D721Med (cell line): ENCODE results near the gene KRT76.
"Not testable (repeated sequence)": the region's sequence is repeated elsewhere in the genome, so short reads cannot be mapped to it uniquely, and the experiment has no call there.

ENCODE experiments used
- DNase-seq: peaks from one replicate; pipeline ENCODE4 v3.0.0; 2011; ENCODE audit warnings: low spot score; ENCODE audit not compliant: insufficient read length
- FAIRE-seq: peaks from 2 replicates; lab custom pipeline; 2011; peaks lifted over from hg19 to GRCh38; lab: Jason Lieb, UNC
- TF ChIP-seq, protein P1 (sequence below): IDR thresholded peaks from 2 replicates; pipeline ENCODE4 v1.5.1; 2012; ENCODE audit warnings: mild to moderate bottlenecking, control low read depth; ENCODE audit not compliant: insufficient read depth; ENCODE audit errors: missing control alignments

KRT76 gene

DNA sequence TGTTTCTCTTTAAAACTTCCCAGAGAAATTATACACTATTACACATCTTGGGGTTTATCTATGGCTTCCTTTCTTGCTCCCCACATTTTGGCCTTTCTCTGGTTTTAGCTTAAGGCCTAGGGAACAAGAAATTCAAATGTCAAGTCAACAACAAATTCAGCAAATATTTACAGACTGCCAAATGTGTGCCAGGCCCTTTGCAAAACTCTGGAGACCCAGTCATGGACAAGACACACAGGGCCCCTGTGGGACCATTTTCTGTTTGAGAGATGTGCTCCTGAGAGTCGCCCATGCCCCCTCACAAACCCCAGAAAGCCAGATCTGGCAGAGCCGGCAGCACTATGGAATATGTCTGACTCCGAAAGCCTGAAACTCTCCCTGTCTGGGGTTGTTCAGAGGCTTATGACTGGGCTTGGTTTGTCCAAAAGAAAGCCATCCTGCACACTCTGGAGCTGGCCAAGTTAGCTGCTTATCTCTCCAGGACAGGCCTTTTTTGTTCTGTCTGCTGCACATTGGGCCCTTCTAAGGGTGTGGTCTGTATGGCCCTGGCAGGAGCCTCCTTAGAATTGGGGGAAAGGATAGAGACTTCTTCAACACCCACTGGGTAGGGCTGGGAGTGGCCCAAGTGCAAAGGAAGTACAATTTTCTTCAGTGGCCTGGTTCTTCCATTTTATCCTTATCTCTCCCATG lies 19.8 kb upstream of the KRT76 start:
- TF ChIP-seq, protein P1, sequence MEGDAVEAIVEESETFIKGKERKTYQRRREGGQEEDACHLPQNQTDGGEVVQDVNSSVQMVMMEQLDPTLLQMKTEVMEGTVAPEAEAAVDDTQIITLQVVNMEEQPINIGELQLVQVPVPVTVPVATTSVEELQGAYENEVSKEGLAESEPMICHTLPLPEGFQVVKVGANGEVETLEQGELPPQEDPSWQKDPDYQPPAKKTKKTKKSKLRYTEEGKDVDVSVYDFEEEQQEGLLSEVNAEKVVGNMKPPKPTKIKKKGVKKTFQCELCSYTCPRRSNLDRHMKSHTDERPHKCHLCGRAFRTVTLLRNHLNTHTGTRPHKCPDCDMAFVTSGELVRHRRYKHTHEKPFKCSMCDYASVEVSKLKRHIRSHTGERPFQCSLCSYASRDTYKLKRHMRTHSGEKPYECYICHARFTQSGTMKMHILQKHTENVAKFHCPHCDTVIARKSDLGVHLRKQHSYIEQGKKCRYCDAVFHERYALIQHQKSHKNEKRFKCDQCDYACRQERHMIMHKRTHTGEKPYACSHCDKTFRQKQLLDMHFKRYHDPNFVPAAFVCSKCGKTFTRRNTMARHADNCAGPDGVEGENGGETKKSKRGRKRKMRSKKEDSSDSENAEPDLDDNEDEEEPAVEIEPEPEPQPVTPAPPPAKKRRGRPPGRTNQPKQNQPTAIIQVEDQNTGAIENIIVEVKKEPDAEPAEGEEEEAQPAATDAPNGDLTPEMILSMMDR: no peak
- FAIRE-seq (no peak), DNase-seq (no peak)

DNA sequence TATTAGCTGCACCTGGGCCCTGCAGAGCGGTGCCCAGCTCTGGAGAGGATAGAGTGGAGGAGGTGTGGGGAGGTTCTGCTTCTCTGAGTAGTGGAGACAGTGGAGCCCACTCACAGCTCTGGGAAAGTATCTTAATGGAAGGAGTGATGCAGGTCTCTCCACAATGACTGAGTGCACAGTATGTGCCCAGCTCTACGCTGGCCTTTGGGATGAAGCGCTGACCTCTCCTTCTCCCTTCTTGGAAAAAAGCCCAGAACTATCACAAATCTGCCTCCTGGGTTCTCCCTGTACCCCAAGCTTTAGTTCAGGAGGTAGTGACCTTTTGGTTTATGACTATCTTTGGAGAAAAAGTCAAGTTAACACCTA lies 19.3 kb upstream of the KRT76 start:
- DNase-seq: no peak
- TF ChIP-seq, protein P1: no peak
- FAIRE-seq: no peak

DNA sequence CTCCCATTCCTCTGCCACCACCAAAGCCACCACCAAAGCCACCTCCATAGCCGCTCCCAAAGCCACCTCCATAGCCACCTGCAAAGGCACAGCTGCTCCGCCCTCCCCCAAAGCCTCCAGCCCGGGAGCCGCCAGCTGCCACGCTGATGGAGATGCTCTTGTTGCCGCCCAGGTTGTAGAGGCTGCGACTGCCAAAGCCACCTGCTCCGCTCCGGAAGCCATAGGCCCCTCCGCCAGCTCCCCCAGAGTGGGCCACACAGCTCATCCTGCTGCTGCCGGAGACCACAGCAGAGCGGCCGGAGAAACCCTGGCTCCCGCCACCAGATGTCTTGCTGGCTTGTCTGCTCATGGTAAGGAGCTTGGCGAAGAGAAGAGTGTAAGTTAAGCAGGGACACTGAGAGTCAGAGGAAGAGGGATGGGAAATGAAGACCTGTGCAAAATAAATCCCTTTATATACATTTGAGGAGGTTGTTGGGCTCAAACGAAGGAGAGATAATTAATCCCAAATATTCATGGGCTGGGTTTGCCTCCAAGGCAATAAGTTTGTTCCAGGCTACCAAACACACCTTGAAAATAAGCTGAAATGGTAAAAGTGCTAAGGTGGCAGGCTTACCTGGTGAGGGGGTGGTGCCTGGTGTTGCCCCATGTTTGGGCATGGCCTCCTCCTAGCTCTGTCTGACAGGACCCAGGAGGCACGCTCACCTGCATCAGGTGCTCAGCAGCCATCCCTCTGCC lies 18.7 kb upstream of the KRT76 start, which contains the start of gene KRT3:
TSS of gene KRT3 (minus strand) at position 424 of the 735 bp plus-strand sequence. CDS start at position 349, 75 bp downstream.
- FAIRE-seq (no peak), DNase-seq (no peak)
- TF ChIP-seq, protein P1: no peak

DNA sequence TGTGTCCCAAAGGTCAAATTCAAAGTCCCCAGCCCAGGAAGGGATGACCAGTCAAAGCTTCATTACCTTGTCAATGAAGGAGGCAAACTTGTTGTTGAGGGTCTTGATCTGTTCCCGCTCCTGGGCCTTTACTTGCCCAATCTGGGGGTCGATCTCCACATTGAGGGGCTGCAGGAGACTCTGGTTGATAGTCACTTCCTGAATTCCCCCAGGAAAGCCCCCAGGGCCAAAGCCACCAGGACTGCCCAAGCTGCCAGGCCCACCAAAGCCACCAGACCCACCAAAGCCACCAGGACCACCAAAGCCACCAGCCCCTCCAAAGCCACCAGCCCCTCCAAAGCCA lies 18.2 kb upstream of the KRT76 start:
- not testable (repeated sequence) for FAIRE-seq, DNase-seq

DNA sequence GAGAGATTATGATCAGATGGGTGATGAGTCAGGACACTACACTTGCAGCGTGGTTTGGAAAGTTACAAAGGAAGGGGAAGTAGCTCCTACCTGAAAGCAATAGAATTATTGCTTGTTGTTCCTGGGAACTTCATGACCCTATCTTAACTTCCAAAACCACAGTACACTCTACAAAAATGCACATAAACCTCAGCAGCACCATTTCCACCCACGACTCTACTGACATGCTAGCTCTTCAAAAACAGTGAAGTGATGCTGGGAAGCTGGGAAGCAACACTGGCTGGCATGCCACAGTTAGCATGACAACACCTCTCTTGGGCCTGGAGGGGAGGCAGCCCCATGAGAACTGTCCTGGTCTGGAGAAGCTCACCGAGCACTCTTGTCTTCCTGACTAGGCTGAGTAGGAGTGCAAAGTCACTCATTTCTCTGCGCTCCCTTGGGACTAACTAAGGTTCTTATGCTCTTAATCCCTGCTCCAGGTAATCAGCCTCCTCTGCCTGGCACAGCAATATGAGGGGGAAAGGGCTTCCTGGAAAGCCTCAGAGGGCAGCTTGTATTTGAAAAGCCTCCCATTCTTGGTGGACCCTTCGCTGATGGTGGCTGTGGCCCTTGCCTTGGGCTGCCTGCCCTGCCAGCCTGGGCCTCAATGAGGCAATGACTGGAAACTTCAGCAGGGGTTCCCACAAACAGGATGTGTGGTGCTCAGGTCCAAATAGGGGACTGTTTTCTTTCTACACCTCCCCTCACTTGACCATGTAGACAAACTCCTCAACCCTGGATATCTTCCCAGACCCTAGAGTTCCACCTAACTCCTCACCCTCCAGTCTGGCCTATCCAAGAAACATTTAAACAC lies 17.6 kb upstream of the KRT76 start:
- DNase-seq: no peak
- no peak for FAIRE-seq
- TF ChIP-seq, protein P1: no peak

DNA sequence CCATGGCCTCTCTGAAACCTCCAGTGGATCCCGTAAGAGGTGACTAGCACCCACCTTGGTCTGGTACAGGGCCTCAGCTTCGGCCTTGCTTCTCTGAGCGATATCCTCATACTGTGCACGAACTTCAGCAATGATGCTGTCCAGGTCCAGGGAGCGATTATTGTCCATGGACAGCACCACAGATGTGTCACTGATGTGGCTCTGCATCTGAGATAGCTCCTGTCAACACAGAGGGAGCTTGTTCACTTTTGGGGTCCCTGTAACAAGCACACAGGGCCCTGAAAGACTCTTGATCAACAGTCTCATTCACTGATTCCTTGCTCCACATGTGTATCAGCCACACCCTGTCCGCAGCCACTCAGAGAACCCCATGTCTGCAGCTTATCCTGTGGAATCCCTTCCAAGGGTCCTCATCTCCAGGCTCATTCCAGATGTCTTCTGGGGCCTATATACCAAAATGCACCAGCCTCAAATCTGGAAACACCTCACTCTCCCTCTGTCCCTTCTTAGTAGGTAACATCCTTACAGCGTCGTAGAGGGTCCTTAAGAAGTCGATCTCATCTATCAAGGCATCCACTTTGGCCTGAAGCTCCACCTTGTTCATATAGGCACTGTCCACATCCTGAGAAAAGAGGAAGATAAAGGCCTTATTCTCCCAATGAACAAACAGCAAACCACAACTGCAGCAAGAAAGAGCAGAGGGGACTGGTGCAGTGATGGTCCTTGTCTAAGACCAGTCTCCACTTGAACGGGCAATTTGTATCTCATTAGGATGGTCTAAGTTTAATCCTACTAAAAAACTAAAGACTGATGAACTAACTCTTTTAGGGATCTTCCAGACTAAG lies 15.3 kb upstream of the KRT76 start:
- FAIRE-seq (no peak), DNase-seq (no peak)
- TF ChIP-seq, protein P1: no peak
